ENCODE measurements around the gene LRRC4C.

DNA sequence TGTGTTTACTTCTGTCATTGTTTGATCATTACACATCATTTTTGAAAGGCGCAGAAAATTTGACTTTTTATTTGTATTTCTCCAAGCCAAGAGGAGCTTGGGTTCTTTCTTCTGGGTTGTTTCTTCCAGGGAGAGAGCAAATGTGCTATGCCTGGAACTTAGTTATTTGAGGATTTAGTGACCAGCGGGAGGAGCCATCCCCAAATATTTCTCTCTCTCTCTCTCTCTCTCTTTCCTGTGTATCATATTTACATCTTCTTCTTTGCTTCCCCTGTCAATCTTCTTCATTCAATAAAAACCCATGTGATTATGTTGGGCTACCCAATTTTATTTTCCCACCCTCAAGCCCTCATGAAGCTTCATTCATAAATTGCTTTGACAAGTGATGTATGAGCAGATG, 534.5 kb downstream of the LRRC4C start:
- TF ChIP-seq EZH2 (IDR thresholded peaks at IDR 0.05; ENCODE audit: low read length, missing control alignments) = no peak
- TF ChIP-seq, protein P1, sequence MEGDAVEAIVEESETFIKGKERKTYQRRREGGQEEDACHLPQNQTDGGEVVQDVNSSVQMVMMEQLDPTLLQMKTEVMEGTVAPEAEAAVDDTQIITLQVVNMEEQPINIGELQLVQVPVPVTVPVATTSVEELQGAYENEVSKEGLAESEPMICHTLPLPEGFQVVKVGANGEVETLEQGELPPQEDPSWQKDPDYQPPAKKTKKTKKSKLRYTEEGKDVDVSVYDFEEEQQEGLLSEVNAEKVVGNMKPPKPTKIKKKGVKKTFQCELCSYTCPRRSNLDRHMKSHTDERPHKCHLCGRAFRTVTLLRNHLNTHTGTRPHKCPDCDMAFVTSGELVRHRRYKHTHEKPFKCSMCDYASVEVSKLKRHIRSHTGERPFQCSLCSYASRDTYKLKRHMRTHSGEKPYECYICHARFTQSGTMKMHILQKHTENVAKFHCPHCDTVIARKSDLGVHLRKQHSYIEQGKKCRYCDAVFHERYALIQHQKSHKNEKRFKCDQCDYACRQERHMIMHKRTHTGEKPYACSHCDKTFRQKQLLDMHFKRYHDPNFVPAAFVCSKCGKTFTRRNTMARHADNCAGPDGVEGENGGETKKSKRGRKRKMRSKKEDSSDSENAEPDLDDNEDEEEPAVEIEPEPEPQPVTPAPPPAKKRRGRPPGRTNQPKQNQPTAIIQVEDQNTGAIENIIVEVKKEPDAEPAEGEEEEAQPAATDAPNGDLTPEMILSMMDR (conservative IDR thresholded peaks at IDR 0.05 in 1 of 2, IDR thresholded peaks at IDR 0.05 in 1 of 2; ENCODE audit: low read depth in 1 of 2, low read length in 2 of 2) = no peak

All from fibroblast of lung (primary cell).